Measurements from ENCODE around the gene AASDHPPT. TPM values are rescaled to one million over a fixed set of nuclear protein-coding genes. Genes with fewer than 3 reads are reported as not detected.

AASDHPPT gene
- polyA plus RNA-seq, 2 of the 4 experiments (the other 2 are of a cell fraction) = 40.5 to 68.1 TPM

DNA sequence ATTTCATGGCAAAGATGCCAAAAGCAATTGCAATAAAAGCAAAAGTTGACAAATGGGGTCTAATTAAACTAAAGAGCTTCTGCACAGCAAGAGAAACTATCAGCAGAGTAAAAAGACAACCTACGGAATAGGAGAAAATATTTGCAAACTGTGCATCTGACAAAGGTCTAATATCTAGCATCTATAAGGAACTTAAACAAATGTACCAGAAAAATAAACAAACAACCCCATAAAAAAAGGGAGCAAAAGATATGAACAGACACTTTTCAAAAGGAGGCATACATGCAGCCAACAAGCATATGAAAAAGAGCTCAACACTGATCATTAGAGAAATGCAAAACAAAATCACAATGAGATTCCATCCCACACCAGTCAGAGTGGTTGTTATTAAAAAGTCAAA is 60.3 kb downstream of the AASDHPPT start:
- no peak for DNase-seq (ENCODE audit: low read depth in 1 of 2, low spot score in 1 of 2)
- H3K27ac ChIP-seq = no peak overlapping the region
- no peak for ATAC-seq
- H3K9me3 ChIP-seq = no peaks in the 10 kb centered on the region
- 55% methylated on average over 1 of the region's 1 CpG for WGBS (ENCODE audit: missing lambda C conversion rate)
- no peak for FAIRE-seq
- ChIA-PET CTCF (no interaction called here), POLR2A (no interaction called here)
- TF ChIP-seq, protein P1, sequence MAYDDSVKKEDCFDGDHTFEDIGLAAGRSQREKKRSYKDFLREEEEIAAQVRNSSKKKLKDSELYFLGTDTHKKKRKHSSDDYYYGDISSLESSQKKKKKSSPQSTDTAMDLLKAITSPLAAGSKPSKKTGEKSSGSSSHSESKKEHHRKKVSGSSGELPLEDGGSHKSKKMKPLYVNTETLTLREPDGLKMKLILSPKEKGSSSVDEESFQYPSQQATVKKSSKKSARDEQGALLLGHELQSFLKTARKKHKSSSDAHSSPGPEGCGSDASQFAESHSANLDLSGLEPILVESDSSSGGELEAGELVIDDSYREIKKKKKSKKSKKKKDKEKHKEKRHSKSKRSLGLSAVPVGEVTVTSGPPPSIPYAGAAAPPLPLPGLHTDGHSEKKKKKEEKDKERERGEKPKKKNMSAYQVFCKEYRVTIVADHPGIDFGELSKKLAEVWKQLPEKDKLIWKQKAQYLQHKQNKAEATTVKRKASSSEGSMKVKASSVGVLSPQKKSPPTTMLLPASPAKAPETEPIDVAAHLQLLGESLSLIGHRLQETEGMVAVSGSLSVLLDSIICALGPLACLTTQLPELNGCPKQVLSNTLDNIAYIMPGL (CRISPR knock-in tag; IDR thresholded peaks at IDR 0.05; ENCODE audit: borderline replicate concordance) = no peak
- TF ChIP-seq SREBF2 (IDR thresholded peaks at IDR 0.05) = no peak
- TF ChIP-seq, protein P2, sequence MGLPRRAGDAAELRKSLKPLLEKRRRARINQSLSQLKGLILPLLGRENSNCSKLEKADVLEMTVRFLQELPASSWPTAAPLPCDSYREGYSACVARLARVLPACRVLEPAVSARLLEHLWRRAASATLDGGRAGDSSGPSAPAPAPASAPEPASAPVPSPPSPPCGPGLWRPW (IDR thresholded peaks at IDR 0.05) = no peak
- TF ChIP-seq HDAC2 (IDR thresholded peaks at IDR 0.05) = no peak
- no peak for TF ChIP-seq EHMT2 (IDR thresholded peaks at IDR 0.05; ENCODE audit: low read depth)
- TF ChIP-seq, protein P3, sequence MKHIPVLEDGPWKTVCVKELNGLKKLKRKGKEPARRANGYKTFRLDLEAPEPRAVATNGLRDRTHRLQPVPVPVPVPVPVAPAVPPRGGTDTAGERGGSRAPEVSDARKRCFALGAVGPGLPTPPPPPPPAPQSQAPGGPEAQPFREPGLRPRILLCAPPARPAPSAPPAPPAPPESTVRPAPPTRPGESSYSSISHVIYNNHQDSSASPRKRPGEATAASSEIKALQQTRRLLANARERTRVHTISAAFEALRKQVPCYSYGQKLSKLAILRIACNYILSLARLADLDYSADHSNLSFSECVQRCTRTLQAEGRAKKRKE (CRISPR knock-in tag; IDR thresholded peaks at IDR 0.05; ENCODE audit: low read depth) = no peak
- TF ChIP-seq ZFP36 (IDR thresholded peaks at IDR 0.05; ENCODE audit: borderline replicate concordance, partially characterized antibody) = no peak
- no peak for TF ChIP-seq HOXA7 (CRISPR knock-in tag; IDR thresholded peaks at IDR 0.05)
- TF ChIP-seq NFE2L2 (conservative IDR thresholded peaks at IDR 0.05; ENCODE audit: low read length) = no peak
- TF ChIP-seq, protein P4, sequence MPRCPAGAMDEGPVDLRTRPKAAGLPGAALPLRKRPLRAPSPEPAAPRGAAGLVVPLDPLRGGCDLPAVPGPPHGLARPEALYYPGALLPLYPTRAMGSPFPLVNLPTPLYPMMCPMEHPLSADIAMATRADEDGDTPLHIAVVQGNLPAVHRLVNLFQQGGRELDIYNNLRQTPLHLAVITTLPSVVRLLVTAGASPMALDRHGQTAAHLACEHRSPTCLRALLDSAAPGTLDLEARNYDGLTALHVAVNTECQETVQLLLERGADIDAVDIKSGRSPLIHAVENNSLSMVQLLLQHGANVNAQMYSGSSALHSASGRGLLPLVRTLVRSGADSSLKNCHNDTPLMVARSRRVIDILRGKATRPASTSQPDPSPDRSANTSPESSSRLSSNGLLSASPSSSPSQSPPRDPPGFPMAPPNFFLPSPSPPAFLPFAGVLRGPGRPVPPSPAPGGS (IDR thresholded peaks at IDR 0.05) = no peak
- TF ChIP-seq, protein P5, sequence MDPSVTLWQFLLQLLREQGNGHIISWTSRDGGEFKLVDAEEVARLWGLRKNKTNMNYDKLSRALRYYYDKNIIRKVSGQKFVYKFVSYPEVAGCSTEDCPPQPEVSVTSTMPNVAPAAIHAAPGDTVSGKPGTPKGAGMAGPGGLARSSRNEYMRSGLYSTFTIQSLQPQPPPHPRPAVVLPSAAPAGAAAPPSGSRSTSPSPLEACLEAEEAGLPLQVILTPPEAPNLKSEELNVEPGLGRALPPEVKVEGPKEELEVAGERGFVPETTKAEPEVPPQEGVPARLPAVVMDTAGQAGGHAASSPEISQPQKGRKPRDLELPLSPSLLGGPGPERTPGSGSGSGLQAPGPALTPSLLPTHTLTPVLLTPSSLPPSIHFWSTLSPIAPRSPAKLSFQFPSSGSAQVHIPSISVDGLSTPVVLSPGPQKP (IDR thresholded peaks at IDR 0.05; ENCODE audit: low read depth, low read length) = no peak
- no peak for TF ChIP-seq ZC3H11A (IDR thresholded peaks at IDR 0.05)
- no peak for TF ChIP-seq TP53 (CRISPR knock-in tag; IDR thresholded peaks at IDR 0.05)
- TF ChIP-seq, protein P6, sequence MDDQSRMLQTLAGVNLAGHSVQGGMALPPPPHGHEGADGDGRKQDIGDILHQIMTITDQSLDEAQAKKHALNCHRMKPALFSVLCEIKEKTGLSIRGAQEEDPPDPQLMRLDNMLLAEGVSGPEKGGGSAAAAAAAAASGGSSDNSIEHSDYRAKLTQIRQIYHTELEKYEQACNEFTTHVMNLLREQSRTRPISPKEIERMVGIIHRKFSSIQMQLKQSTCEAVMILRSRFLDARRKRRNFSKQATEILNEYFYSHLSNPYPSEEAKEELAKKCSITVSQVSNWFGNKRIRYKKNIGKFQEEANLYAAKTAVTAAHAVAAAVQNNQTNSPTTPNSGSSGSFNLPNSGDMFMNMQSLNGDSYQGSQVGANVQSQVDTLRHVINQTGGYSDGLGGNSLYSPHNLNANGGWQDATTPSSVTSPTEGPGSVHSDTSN (IDR thresholded peaks at IDR 0.05) = no peak
- TF ChIP-seq JUN (IDR thresholded peaks at IDR 0.05) = no peak
- no peak for TF ChIP-seq POLR2A (IDR thresholded peaks at IDR 0.05; ENCODE audit: low read length)
- no peak for TF ChIP-seq MAFK (IDR thresholded peaks at IDR 0.05; ENCODE audit: partially characterized antibody)
- no peak for TF ChIP-seq CHD4 (IDR thresholded peaks at IDR 0.05; ENCODE audit: borderline replicate concordance)
- no peaks in the 10 kb centered on the region; the same call in 2 of the 3 replicates for H3K4me1 ChIP-seq
- H3K4me2 ChIP-seq = no peak overlapping the region
- no peak overlapping the region for H3K4me3 ChIP-seq

Other genes with a start within 250 kb of the AASDHPPT start
- gene MSANTD4, start 55.4 kb upstream of the AASDHPPT start, polyA plus RNA-seq (2011; rRNA removed) = 10.7 and 14.2 TPM in 2 replicates
- 9.2 to 10.5 TPM (median 9.4 TPM) in 3 replicates for gene MSANTD4, start 55.4 kb upstream of the AASDHPPT start, polyA plus RNA-seq (2017; fragmentation: RNase III; extraction: RNeasy Plus Mini Kit Qiagen cat#74134 plus additional on column Dnase treatment)
- 6.9 and 9.4 TPM in 2 replicates for gene KBTBD3, start 315 bp upstream of the AASDHPPT start, polyA plus RNA-seq (2011; rRNA removed)
- 3.3 to 3.7 TPM (median 3.4 TPM) in 3 replicates for gene KBTBD3, start 315 bp upstream of the AASDHPPT start, polyA plus RNA-seq (2017; fragmentation: RNase III; extraction: RNeasy Plus Mini Kit Qiagen cat#74134 plus additional on column Dnase treatment)